OCI-LY3 (cell line): ENCODE results near the gene AHDC1.

ENCODE experiments used
- CTCF ChIP-seq: fragments of 200-600, 300-600 bp; sonication (generic); IDR thresholded peaks from 2 replicates; pipeline ENCODE4 v1.5.1; 2014; ENCODE audit warnings: antibody characterized with exemption, low read length, low read depth
- EZH2phosphoT487 ChIP-seq: fragments of 200-600 bp; shearing (Covaris generic); IDR thresholded peaks from 2 replicates; pipeline ENCODE4 v1.6.1; 2018; ENCODE audit warnings: antibody characterized with exemption, mixed run types, low read depth

GRCh38 chr1:27589841-27590426, 14.0 kb downstream of the AHDC1 start:
- no peak for TF ChIP-seq CTCF
- TF ChIP-seq EZH2phosphoT487, result no peak
